ENCODE results near the gene BRAT1. TPM values are rescaled to one million over a fixed set of nuclear protein-coding genes. Genes with fewer than 3 reads are reported as not detected.

BRAT1 gene
- total and polyA plus RNA-seq, 7 donors, result 9.6 to 25.9 (median 20.0) TPM

- DNase-seq, result no peak
- intact Hi-C loops (cut with DNase I), result no loop called here
- TF ChIP-seq POLR2A (IDR thresholded peaks at IDR 0.05) (no peak), CTCF (IDR thresholded peaks at IDR 0.05) (no peak), EP300 (IDR thresholded peaks at IDR 0.05) (no peak), POLR2AphosphoS5 (IDR thresholded peaks at IDR 0.05) (no peak)
- H3K4me1 ChIP-seq, result no peaks in the 10 kb centered on the region
- no peaks in the 10 kb centered on the region for H3K27me3 ChIP-seq
- no peaks in the 10 kb centered on the region for H3K9me3 ChIP-seq
- WGBS, 2 donors, result 92% methylated on average over 24 of the region's 24 CpGs
- peaks cover 0 to 74% (median 32%) of the 10 kb centered on the region in 4 donors for H3K36me3 ChIP-seq
- no peak overlapping the region for H3K4me3 ChIP-seq
- H3K27ac ChIP-seq, result no peak overlapping the region
These were observed 31.1 kb upstream of the BRAT1 start for GRCh38 chr7:2586326-2587020.

DNA sequence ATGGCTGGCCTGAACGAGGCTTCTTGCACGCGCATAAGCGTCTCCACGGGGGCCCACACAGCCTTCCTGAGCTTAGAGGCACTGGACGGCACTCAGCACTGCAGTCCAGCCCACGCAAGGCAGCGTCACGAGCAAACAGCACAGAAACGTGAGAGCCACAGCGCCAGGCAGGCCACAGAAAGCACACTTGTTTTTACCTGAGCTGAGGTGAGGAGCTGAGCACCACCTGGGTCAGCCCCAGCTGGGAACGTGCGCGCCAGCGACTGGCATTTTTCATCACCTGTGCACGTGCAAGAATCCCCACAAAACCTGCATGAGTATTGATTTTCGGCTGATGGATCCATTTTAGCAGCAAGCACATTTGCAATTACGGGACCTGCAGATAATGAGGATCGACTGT lies 30.1 kb upstream of the BRAT1 start:
- 90 to 91% methylated on average over 19 of the region's 19 CpGs for WGBS, 2 donors
- TF ChIP-seq EP300 (IDR thresholded peaks at IDR 0.05), result no peak
- no peak for TF ChIP-seq POLR2A (IDR thresholded peaks at IDR 0.05)
- TF ChIP-seq POLR2AphosphoS5 (IDR thresholded peaks at IDR 0.05), result no peak
- TF ChIP-seq CTCF (IDR thresholded peaks at IDR 0.05), result no peak
- no peaks in the 10 kb centered on the region for H3K27me3 ChIP-seq
- peaks cover 0 to 64% (median 27%) of the 10 kb centered on the region in 4 donors for H3K36me3 ChIP-seq
- DNase-seq, result no peak
- no peak overlapping the region for H3K4me3 ChIP-seq
- no peaks in the 10 kb centered on the region for H3K9me3 ChIP-seq
- H3K4me1 ChIP-seq, result no peaks in the 10 kb centered on the region
- intact Hi-C loops (cut with DNase I), result no loop called here
- H3K27ac ChIP-seq, result no peak overlapping the region

- H3K36me3 ChIP-seq, result peaks cover 0 to 60% (median 17%) of the 10 kb centered on the region in 4 donors
- H3K4me3 ChIP-seq, result no peak overlapping the region
- TF ChIP-seq CTCF (IDR thresholded peaks at IDR 0.05) (no peak), POLR2AphosphoS5 (IDR thresholded peaks at IDR 0.05) (no peak), EP300 (IDR thresholded peaks at IDR 0.05) (no peak), POLR2A (IDR thresholded peaks at IDR 0.05) (no peak)
- WGBS, 2 donors, result 94 to 96% methylated on average over 49 to 50 of the region's 54 CpGs
- no peaks in the 10 kb centered on the region for H3K9me3 ChIP-seq
- no peak overlapping the region for H3K27ac ChIP-seq
- H3K27me3 ChIP-seq, result no peaks in the 10 kb centered on the region
- DNase-seq, result no peak
- H3K4me1 ChIP-seq, result no peaks in the 10 kb centered on the region
- intact Hi-C loops (cut with DNase I), result no loop called here
These were observed 28.7 kb upstream of the BRAT1 start for GRCh38 chr7:2583798-2584580.

DNA sequence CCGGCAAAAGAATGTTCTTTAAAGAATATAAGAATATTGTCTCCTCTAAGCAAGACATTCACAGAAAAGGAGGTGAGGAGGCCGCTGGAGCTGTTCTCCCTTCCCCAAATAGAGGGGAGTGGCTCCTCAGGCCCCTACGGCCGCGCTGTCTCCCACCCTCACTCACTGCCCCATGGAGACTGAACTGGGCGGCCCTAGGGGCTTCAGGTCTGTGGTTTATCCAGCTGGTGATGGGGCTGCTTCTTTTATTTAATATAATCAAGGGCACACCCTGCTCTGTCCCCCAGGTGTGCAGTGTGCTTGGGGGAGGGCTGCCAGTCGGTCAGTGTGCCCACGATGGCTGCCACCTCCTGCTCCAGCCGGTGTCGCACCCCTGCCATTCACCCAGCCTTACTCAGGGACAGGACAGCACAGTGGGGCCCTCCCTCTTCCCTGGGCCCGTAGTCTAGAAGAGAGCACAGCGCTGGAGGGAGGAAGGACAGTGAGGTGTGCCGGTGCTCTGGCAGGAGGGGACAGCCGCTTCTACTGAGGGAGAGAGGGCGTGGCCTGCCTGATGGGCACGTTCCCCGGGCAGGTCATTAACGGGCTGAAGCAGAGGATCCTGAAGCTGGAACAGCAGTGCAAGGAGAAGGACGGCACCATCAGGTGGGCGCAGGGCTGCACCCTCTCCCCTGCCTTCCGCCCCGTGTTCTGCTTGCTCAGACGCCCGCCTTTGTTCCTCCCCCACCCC lies 26.8 kb upstream of the BRAT1 start:
- Histone ChIP-seq H3K27me3 (no peaks in the 10 kb centered on the region), H3K36me3 (peaks cover 0 to 58% (median 16%) of the 10 kb centered on the region in 4 donors), H3K9me3 (no peaks in the 10 kb centered on the region), H3K4me1 (no peaks in the 10 kb centered on the region), H3K27ac (no peak overlapping the region), H3K4me3 (no peak overlapping the region)
- WGBS, 2 donors, result 49 to 85% methylated on average over 24 of the region's 24 CpGs
- TF ChIP-seq POLR2AphosphoS5 (IDR thresholded peaks at IDR 0.05) (no peak), POLR2A (IDR thresholded peaks at IDR 0.05) (no peak), EP300 (IDR thresholded peaks at IDR 0.05) (no peak), CTCF (IDR thresholded peaks at IDR 0.05) (no peak)
- intact Hi-C loops (cut with DNase I), result no loop called here
- DNase-seq, result no peak

Measured in sigmoid colon (tissue), 7 donors.